ENCODE results near the gene TBC1D2. TPM values are rescaled to one million over a fixed set of nuclear protein-coding genes. Genes with fewer than 3 reads are reported as not detected.

Gene TBC1D2
- total RNA-seq, 1 experiment from 2014 or later: 58.4 TPM

- no peak for TF ChIP-seq CTCF (IDR thresholded peaks at IDR 0.05; ENCODE audit: unreplicated experiment)
- Mint-ChIP-seq H3K4me1 (ENCODE audit: insufficient read depth, unreplicated experiment) (no peaks in the 10 kb centered on the region), H3K36me3 (ENCODE audit: insufficient read depth, unreplicated experiment) (no peaks in the 10 kb centered on the region), H3K4me3 (ENCODE audit: unreplicated experiment) (no peak overlapping the region), H3K9me3 (ENCODE audit: unreplicated experiment) (no peaks in the 10 kb centered on the region), H3K27ac (ENCODE audit: low read depth, unreplicated experiment) (no peak overlapping the region), H3K27me3 (ENCODE audit: insufficient read depth, unreplicated experiment) (no peaks in the 10 kb centered on the region)
- intact Hi-C loops (cut with micrococcal nuclease): no loop called here
- ChIA-PET POLR2A (interaction anchor here (1.1 kb wide), 1 partner anchor 333 kb away, joined by 3 read pairs; no protein-coding TSS in a partner anchor), CTCF (interaction anchor here (0.6 to 1.3 kb wide), 2 partner anchors 15 to 399 kb away, joined by 3 read pairs; no protein-coding TSS in a partner anchor)
- no TSS peak for BruUV-seq (replicated peaks)
- DNase-seq (ENCODE audit: unreplicated experiment): no peak
Observed at GRCh38 chr9:98178874-98179850, 76.3 kb downstream of the TBC1D2 start.

GRCh38 chr9:98176391-98177259 lies 78.8 kb downstream of the TBC1D2 start:
- no peaks in the 10 kb centered on the region for H3K4me1 Mint-ChIP-seq (ENCODE audit: insufficient read depth, unreplicated experiment)
- no peak for DNase-seq (ENCODE audit: unreplicated experiment)
- no TSS peak for BruUV-seq (replicated peaks)
- CTCF ChIA-PET: interaction anchor here (0.6 kb wide), 1 partner anchor 835 kb away, joined by 3 read pairs; no protein-coding TSS in a partner anchor
- H3K9me3 Mint-ChIP-seq (ENCODE audit: unreplicated experiment): no peaks in the 10 kb centered on the region
- POLR2A ChIA-PET: interaction anchor here (0.9 kb wide), 1 partner anchor 17 kb away, joined by 4 read pairs; no protein-coding TSS in a partner anchor
- intact Hi-C loops (cut with micrococcal nuclease): no loop called here
- no peak for TF ChIP-seq CTCF (IDR thresholded peaks at IDR 0.05; ENCODE audit: unreplicated experiment)
- no peak overlapping the region for H3K27ac Mint-ChIP-seq (ENCODE audit: low read depth, unreplicated experiment)
- H3K27me3 Mint-ChIP-seq (ENCODE audit: insufficient read depth, unreplicated experiment): no peaks in the 10 kb centered on the region
- no peaks in the 10 kb centered on the region for H3K36me3 Mint-ChIP-seq (ENCODE audit: insufficient read depth, unreplicated experiment)
- H3K4me3 Mint-ChIP-seq (ENCODE audit: unreplicated experiment): no peak overlapping the region

GRCh38 chr9:98175762-98176161 lies 79.7 kb downstream of the TBC1D2 start:
- Mint-ChIP-seq H3K36me3 (ENCODE audit: insufficient read depth, unreplicated experiment) (no peaks in the 10 kb centered on the region), H3K9me3 (ENCODE audit: unreplicated experiment) (no peaks in the 10 kb centered on the region), H3K4me1 (ENCODE audit: insufficient read depth, unreplicated experiment) (no peaks in the 10 kb centered on the region), H3K27me3 (ENCODE audit: insufficient read depth, unreplicated experiment) (no peaks in the 10 kb centered on the region), H3K4me3 (ENCODE audit: unreplicated experiment) (no peak overlapping the region), H3K27ac (ENCODE audit: low read depth, unreplicated experiment) (no peak overlapping the region)
- POLR2A ChIA-PET: no interaction called here
- no peak for TF ChIP-seq CTCF (IDR thresholded peaks at IDR 0.05; ENCODE audit: unreplicated experiment)
- CTCF ChIA-PET: no interaction called here
- intact Hi-C loops (cut with micrococcal nuclease): no loop called here
- BruUV-seq (replicated peaks): no TSS peak
- DNase-seq (ENCODE audit: unreplicated experiment): no peak
